GM23338 (cell line): Measurements from ENCODE around the gene UQCRC1.
A peak's percentile ranks its signal among the peaks of the same experiment; 100 is the strongest.

Experiments used
- EZH2 ChIP-seq: fragments of 200-600 bp; sonication (generic); IDR thresholded peaks from one replicate; pipeline ENCODE4 v1.8.0; 2017; ENCODE audit warnings: antibody characterized with exemption, mild to moderate bottlenecking, low read depth; ENCODE audit not compliant: unreplicated experiment
- POLR2AphosphoS5 ChIP-seq: IDR thresholded peaks from 2 replicates; pipeline ENCODE4 v1.6.1; 2016; ENCODE audit warnings: antibody characterized with exemption, low read depth
- TF ChIP-seq, protein P1 (sequence below), 2 experiments: fragments of 200-600 bp in 1 of 2; sonication (generic) in 1 of 2; conservative IDR thresholded peaks; 2 replicates each; pipeline versions ENCODE4 v1.5.1 to v1.6.1; 2016 to 2017; ENCODE audit warnings: antibody characterized with exemption in 2 of 2, low read depth in 2 of 2, mild to moderate bottlenecking in 2 of 2, moderate library complexity in 1 of 2

DNA sequence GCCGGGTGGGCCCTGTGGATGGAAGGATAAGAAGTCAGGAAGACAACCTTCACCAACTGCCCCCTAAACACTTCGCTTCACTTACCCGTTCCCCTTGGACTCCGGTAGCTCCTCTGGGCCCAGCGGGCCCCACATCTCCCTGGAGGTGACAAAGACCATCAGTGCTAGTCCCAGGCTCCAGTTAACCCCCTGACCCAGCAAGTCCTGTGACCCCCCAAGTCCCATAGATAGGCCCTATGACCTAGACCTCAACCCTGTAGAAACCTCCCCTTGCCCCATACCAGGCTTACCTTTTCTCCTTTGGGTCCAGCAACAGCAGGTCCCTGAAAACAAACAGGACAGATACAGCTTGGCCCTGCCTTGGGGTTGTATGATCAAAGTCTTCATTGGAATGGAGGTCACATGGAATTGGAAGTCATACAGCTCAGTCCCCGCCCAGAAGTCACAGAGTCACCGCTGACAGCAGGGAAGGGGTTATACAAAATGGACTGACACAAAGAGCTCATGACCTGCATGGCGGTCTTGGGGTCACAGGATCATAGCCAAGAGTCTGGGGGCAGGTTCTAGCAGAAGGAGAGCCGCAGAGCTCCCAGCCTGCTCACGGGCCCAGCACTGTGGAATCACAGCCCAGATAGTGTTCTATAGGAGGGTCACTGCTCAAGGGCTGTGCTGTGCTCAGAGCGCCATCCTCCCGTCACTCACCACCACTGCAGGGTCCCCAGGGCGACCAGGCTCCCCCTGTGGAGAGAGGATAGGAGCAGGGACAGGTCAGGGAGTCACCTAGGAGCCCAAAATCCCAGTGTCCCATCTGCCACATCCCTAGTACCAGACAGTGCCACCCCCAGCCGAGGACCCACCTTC lies 27.6 kb downstream of the UQCRC1 start:
- TF ChIP-seq, protein P1, sequence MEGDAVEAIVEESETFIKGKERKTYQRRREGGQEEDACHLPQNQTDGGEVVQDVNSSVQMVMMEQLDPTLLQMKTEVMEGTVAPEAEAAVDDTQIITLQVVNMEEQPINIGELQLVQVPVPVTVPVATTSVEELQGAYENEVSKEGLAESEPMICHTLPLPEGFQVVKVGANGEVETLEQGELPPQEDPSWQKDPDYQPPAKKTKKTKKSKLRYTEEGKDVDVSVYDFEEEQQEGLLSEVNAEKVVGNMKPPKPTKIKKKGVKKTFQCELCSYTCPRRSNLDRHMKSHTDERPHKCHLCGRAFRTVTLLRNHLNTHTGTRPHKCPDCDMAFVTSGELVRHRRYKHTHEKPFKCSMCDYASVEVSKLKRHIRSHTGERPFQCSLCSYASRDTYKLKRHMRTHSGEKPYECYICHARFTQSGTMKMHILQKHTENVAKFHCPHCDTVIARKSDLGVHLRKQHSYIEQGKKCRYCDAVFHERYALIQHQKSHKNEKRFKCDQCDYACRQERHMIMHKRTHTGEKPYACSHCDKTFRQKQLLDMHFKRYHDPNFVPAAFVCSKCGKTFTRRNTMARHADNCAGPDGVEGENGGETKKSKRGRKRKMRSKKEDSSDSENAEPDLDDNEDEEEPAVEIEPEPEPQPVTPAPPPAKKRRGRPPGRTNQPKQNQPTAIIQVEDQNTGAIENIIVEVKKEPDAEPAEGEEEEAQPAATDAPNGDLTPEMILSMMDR (conservative IDR thresholded peaks at IDR 0.05; ENCODE audit: low read depth in 2 of 2), result peak in 1 of 2 experiments; percentile 23; a peak in 2 of 4 replicates
- TF ChIP-seq POLR2AphosphoS5, result no peak
- TF ChIP-seq EZH2, result no peak
